GM19351 (cell line): Measurements from ENCODE around the gene HSPA14.
A peak's percentile ranks its signal among the peaks of the same experiment; 100 is the strongest.
"Not testable (repeated sequence)": the region's sequence is repeated elsewhere in the genome, so short reads cannot be mapped to it uniquely, and the experiment has no call there.

Experiments used
- ATAC-seq: cut with Tn5 transposase; IDR thresholded peaks from one replicate; pipeline ENCODE4 v1.9.1; 2021; ENCODE audit warnings: mild to moderate bottlenecking, moderate library complexity; ENCODE audit not compliant: unreplicated experiment

Gene HSPA14

GRCh38 chr10:14837003-14837756 is 926 bp upstream of the HSPA14 start:
- no peak for ATAC-seq

GRCh38 chr10:14838582-14839304 is 637 bp downstream of the HSPA14 start:
- no peak for ATAC-seq

GRCh38 chr10:14839305-14839695 is 1.2 kb downstream of the HSPA14 start:
- no peak for ATAC-seq

- no peak for ATAC-seq
Observed at GRCh38 chr10:14840178-14840577, 2.1 kb downstream of the HSPA14 start.

GRCh38 chr10:14843327-14843988 is 5.4 kb downstream of the HSPA14 start:
- ATAC-seq = no peak

- ATAC-seq = no peak
Observed at GRCh38 chr10:14844948-14845347, 6.8 kb downstream of the HSPA14 start.

GRCh38 chr10:14852236-14852635 is 14.1 kb downstream of the HSPA14 start:
- ATAC-seq = no peak

GRCh38 chr10:14855453-14855852 is 17.3 kb downstream of the HSPA14 start:
- ATAC-seq = no peak

GRCh38 chr10:14858338-14858960 is 20.3 kb downstream of the HSPA14 start:
- no peak for ATAC-seq

GRCh38 chr10:14859043-14859442 is 20.9 kb downstream of the HSPA14 start:
- no peak for ATAC-seq

- ATAC-seq = no peak
Observed at GRCh38 chr10:14859775-14860174, 21.7 kb downstream of the HSPA14 start.

GRCh38 chr10:14860791-14861190 is 22.7 kb downstream of the HSPA14 start:
- no peak for ATAC-seq

GRCh38 chr10:14864466-14864865 is 26.4 kb downstream of the HSPA14 start:
- ATAC-seq = not testable (repeated sequence)

- ATAC-seq = not testable (repeated sequence)
Observed at GRCh38 chr10:14864871-14865270, 26.8 kb downstream of the HSPA14 start.

- peak; percentile 58 for ATAC-seq
Observed at GRCh38 chr10:14873090-14873760, 35.1 kb downstream of the HSPA14 start.

GRCh38 chr10:14875941-14876340 is 37.8 kb downstream of the HSPA14 start:
- no peak for ATAC-seq

GRCh38 chr10:14876764-14877163 is 38.7 kb downstream of the HSPA14 start:
- no peak for ATAC-seq

- peak; percentile 89 for ATAC-seq
Observed at GRCh38 chr10:14878266-14879123, 40.4 kb downstream of the HSPA14 start, which contains the start of gene SUV39H2. TSS of gene SUV39H2 (plus strand) at chr10:14878866. CDS start at chr10:14878889, 23 bp downstream.

GRCh38 chr10:14879124-14879927 is 41.2 kb downstream of the HSPA14 start:
- peak; percentile 21 for ATAC-seq
